SW 1271 (cell line): ENCODE results near the gene RPS6KC1.
"Not testable (repeated sequence)": the region's sequence is repeated elsewhere in the genome, so short reads cannot be mapped to it uniquely, and the experiment has no call there.

Experiments used
- DNase-seq, 2 experiments: peaks; one replicate each; lab custom pipeline; 2025; lab: John Stamatoyannopoulos, UW

The RPS6KC1 gene

GRCh38 chr1:213110349-213111300 lies 59.6 kb downstream of the RPS6KC1 start:
- DNase-seq = no peak

- DNase-seq = no peak
These were observed 60.5 kb downstream of the RPS6KC1 start for GRCh38 chr1:213111502-213111901.

GRCh38 chr1:213112723-213113122 lies 61.7 kb downstream of the RPS6KC1 start:
- not testable (repeated sequence) for DNase-seq

DNA sequence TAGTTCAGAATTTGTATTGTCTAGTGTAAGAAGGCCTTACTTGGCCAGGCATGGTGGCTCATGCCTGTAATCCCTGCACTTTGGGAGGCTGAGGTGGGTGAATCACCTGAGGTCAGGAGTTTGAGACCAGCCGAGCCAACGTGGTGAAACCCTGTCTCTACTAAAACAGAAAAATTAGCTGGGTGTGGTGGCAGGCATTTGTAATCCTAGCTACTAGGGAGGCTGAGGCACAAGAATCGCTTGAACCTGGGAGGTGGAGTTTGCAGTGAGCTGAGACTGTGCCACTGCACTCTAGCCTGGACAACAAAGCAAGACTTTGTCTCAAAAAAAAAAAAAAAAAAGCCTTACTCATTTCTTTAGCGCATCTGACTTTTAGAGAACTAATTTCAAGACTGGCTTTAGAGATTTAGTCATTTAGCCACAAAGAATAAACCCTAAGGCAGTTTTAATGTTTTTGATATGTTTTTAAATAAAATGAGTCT lies 66.7 kb downstream of the RPS6KC1 start:
- not testable (repeated sequence) for DNase-seq

DNA sequence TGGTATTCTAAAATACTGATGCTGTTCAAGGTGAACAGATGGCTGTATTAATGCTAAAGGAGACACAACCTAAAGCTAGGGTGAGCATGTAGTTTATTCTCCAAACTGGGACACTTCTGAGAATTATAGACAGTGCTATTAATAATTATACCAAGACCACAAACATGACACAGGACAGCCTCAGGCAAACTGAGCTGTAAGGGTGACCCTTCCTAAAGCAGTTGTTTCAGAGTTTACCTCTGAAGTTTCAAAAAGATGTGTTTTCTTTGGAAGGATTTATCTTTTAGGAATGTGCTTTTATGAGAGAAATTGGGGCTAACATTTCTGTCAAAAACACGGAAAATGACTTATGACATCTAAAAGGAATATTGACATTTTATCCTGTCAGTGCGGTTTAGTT lies 68.8 kb downstream of the RPS6KC1 start:
- DNase-seq = no peak

GRCh38 chr1:213120386-213120785 lies 69.3 kb downstream of the RPS6KC1 start:
- no peak for DNase-seq

DNA sequence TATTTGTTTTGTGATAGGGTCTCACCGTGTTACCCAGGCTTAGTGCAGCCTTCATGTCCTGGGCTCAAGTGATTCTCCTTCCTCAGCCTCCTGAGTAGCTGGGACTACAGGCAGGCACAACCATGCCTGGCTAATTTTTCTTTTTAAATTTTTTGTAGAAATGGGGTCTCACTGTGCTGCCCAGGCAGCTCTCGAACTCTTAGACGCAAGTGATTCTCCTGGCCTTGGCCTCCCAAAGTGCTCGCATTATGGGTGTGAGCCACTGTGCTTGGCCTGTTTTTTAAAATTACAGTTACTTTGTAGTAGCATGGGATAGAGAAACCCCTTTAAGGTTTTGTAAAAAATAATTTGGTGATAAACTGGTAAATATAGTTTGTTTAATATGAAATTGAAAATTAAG lies 69.9 kb downstream of the RPS6KC1 start:
- DNase-seq = no peak

DNA sequence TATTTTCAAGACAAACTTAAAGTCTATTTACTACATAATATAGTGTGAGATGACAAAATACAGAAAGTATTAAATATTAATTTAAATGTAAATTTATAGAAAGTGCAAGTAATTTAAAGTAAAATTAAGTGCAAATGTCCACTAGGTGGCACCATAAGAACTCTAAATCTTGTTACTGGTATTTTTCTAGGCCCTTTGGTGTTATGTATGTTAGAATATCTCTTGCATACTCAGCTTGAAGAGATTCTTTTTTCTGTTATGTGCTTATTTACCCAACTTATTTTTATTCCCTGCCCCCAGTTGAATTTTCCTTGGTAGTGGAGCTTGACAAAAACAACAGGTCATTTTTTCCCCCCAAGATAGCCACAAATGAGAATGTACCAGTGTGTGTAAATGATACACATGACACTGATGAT lies 71.5 kb downstream of the RPS6KC1 start:
- peak; percentile 4 to 38 for DNase-seq

DNA sequence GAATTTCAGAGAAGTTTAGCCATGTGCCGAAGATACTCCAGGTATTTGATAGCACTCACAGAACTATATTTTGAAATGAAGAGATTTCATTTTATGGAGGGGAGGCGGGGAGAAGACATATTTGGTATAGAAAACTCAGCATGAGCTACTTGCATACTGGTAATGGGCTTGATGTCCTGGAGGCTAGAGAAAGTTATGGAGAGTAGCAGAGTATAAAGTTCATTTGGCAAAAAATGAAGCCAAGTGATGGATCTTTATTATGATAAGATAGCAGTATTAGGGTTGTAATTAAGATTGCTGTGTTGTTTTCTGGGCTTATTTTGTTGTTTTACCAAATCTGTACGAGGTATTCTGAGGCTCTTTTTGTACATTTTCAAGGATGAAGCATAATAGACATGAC lies 72.0 kb downstream of the RPS6KC1 start:
- no peak for DNase-seq

- DNase-seq = peak in 1 of 2 experiments; percentile 7
These were observed 72.5 kb downstream of the RPS6KC1 start for GRCh38 chr1:213123536-213123935.

DNA sequence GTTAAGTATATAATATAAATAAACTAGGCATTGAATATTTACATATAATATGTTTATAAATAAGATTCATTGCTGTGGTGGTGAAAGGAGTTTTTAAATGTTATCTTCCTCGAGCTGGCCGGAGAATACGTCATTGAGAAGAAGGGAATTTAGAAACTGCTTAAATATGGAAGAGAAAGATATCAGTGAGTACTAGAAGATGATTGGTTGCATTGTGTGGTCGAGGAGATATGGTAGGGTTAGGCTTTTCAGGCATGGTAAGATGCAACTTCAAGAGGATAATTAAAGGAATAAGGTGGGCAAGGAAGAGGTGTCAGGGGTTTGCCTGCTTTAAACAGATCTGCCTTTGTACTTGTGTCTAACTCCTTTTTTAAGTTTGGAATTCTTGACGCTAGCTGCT lies 73.5 kb downstream of the RPS6KC1 start:
- no peak for DNase-seq

DNA sequence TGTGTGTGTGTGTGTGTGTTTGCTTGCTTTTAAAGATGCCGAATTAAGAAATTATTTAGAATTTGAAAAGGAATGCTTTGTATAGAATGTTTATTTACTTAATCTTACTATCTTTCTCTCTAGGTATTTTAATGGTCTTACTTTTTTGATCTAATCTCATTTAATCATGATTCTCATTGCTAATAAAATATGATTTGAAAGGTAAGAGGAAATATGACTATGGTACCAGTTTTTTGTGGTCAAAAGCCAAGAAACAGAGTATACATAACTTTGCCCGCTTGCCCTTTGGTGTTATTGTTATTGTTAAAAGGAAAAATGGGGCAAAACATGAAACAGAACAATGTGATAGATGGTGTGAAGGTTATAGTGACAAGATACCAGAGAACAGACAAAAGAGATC lies 74.6 kb downstream of the RPS6KC1 start:
- no peak for DNase-seq

DNA sequence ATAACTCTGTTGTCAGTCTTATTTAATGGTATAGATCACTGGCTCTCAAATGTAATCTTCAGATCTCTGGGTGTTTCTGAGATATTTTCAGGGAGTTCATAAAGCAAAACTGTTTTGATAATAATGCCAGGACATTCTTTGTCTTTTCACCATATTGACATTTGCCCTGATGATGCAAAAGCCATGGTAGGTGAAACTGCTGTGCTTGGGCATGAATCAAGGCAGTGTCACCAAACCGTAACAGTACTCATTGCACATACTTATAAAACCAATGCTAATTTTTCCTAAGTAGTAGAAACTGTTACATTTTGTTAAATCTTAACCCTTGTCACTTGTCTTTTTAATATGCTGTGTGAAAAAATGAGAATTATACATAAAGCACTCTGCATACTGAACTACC lies 76.0 kb downstream of the RPS6KC1 start:
- no peak for DNase-seq

DNA sequence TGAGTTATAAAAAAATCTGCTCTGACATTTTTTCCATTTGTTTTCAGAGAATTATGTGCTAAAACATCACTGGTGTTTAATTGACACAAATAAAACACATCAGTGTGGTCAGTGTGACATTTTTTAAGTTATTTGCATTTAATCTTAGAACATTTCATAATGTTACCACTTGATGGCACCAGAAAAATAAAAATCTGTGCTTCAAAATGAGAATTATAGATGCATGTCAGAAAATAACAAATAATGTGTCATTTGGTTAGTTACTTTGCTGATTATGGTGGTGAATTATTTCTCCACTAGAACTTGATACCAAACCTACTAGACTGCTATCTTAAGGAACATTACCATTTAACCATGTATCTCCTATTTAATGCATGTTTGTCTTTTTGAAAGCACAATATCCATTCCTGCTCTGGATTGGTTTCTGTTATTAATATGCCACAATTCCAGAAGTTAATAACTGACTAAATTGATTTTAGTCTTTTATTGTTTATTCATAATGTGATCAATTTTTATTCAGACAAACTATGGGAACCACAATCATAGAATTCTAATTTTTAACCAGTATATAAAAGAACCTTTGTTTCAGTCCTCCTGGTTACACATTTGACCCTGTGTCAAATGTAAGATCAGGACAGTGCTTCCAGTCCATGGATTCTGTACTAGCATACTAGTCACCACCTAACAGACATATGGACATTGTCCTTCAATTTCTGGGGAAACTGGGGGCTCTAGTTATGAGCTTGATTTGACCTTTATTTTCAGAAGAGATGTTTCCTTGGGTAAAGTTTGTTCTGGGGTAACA lies 81.0 kb downstream of the RPS6KC1 start:
- no peak for DNase-seq

DNA sequence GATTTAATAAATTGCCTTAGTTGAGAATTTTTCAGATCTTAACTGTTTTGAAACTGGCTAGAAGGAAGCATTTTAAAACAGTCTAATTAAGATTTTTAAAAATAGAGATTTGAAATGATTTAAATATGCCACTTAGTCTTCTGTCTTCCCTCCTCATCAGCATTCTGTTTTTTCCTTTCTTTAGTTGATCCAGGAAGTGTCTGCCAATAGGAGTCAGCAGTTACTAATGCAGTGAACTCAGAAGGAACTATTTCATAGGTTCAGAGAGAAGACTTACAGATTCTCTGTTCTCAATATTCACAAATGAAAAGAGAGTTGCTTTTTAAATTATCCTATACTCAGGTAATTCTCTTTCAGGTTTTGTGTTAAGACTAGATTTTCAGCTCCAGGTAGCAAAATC lies 84.5 kb downstream of the RPS6KC1 start:
- DNase-seq = no peak

- DNase-seq = no peak
These were observed 85.3 kb downstream of the RPS6KC1 start for GRCh38 chr1:213136190-213136917.

DNA sequence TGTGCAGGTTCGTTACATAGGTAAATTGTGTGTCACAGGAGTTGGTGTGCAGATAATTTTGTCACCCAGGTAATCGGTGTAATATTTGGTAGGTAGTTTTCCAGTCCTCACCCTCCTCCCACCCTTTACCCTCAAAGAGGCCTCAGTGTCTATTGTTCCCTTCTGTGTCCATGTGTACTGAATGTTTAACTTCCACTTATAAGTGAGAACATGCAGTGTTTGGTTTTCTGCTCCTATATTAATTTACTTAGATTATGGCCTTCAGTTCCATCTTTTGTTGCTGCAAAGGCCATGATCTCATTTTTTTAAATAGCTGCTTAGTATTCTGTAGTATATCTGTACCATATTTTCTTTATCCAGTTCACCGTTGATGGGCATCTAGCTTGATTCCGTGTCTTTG lies 87.3 kb downstream of the RPS6KC1 start:
- no peak for DNase-seq

DNA sequence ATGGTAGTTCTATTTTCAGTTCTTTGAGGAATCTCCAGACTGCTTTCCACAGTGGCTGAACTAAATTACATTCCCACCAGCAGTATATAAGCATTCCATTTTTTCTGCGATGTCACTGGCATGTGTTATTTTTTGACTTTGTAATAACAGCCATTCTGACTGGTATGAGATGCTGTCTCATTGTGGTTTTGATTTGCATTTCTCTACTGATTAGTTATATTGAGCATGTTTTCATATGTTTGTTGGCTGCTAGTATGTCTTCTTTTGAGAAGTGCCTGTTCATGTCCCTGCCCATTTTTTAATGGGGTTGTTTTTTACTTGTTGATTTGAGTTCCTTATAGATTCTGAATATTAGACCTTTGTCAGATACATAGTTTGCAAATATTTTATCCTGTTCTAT lies 87.9 kb downstream of the RPS6KC1 start:
- DNase-seq = no peak

GRCh38 chr1:213148905-213149304 lies 97.9 kb downstream of the RPS6KC1 start:
- DNase-seq = no peak

GRCh38 chr1:213150090-213150489 lies 99.0 kb downstream of the RPS6KC1 start:
- DNase-seq = not testable (repeated sequence)

DNA sequence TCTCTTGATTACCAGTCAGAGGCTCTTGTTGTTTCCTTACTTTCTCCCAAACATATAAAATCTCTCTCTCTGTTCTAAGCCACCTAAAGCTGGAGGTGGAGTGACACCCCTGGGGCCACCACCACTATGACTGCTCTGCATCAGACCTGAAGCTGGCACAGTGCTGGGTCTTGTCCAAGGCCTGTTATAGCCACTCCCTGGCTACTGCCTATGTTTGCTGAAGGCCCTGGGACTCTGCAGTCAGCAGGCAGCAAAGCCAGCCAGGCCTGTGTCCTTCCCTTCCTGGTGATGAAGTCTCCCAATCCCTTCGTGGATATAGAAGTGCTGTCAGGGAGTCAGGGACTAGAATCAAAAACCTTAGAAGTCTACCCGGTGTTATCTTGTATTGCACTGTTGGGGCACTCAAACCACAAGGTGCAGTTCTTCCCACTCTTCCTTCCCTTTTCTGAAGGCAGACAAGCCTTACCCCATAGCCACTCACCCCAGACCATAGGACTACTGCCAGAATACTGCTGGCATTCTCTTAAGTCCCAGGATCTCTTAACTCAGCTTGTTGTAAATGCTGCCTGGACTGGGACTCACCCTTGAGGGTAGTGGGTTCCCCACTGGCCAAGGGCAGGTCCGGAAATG lies 103.1 kb downstream of the RPS6KC1 start:
- DNase-seq = no peak

GRCh38 chr1:213159376-213159775 lies 108.3 kb downstream of the RPS6KC1 start:
- DNase-seq = no peak
